ENCODE results near the gene STYXL1.

The STYXL1 gene

GRCh38 chr7:75979759-75980429, 67.9 kb downstream of the STYXL1 start:
- DNase-seq (ENCODE audit: low read depth): no peak

- no peak for DNase-seq (ENCODE audit: low read depth)
Measured at GRCh38 chr7:75977743-75978142, 70.1 kb downstream of the STYXL1 start.

- DNase-seq (ENCODE audit: low read depth): peak; percentile 52
Measured at GRCh38 chr7:75971961-75972763, 75.6 kb downstream of the STYXL1 start.

GRCh38 chr7:75971309-75971960, 76.4 kb downstream of the STYXL1 start:
- DNase-seq (ENCODE audit: low read depth): no peak

- DNase-seq (ENCODE audit: low read depth): no peak
Measured at GRCh38 chr7:75969704-75970498, 77.9 kb downstream of the STYXL1 start.

- DNase-seq (ENCODE audit: low read depth): no peak
Measured at GRCh38 chr7:75969182-75969581, 78.6 kb downstream of the STYXL1 start.

GRCh38 chr7:75968561-75969001, 79.2 kb downstream of the STYXL1 start:
- DNase-seq (ENCODE audit: low read depth): no peak

- DNase-seq (ENCODE audit: low read depth): no peak
Measured at GRCh38 chr7:75968012-75968411, 79.8 kb downstream of the STYXL1 start.

- DNase-seq (ENCODE audit: low read depth): no peak
Measured at GRCh38 chr7:75967487-75967997, 80.3 kb downstream of the STYXL1 start.

GRCh38 chr7:75967055-75967454, 80.7 kb downstream of the STYXL1 start:
- DNase-seq (ENCODE audit: low read depth): no peak

- DNase-seq (ENCODE audit: low read depth): peak; percentile 40
Measured at GRCh38 chr7:75966190-75966961, 81.4 kb downstream of the STYXL1 start.

GRCh38 chr7:75965617-75966016, 82.2 kb downstream of the STYXL1 start:
- DNase-seq (ENCODE audit: low read depth): no peak

GRCh38 chr7:75963381-75963995, 84.3 kb downstream of the STYXL1 start:
- no peak for DNase-seq (ENCODE audit: low read depth)

GRCh38 chr7:75962607-75963380, 85.0 kb downstream of the STYXL1 start:
- peak; percentile 25 for DNase-seq (ENCODE audit: low read depth)

GRCh38 chr7:75961218-75961617, 86.6 kb downstream of the STYXL1 start:
- no peak for DNase-seq (ENCODE audit: low read depth)

- no peak for DNase-seq (ENCODE audit: low read depth)
Measured at GRCh38 chr7:75960372-75960771, 87.4 kb downstream of the STYXL1 start.

GRCh38 chr7:75958802-75959543, 88.8 kb downstream of the STYXL1 start:
- DNase-seq (ENCODE audit: low read depth): peak; percentile 75

- DNase-seq (ENCODE audit: low read depth): no peak
Measured at GRCh38 chr7:75957021-75957736, 90.6 kb downstream of the STYXL1 start.
